NOMO-1 (cell line): ENCODE results near the gene OPTC.
"Not testable (repeated sequence)": the region's sequence is repeated elsewhere in the genome, so short reads cannot be mapped to it uniquely, and the experiment has no call there.

ENCODE experiments used
- DNase-seq, 2 experiments: peaks; one replicate each; lab custom pipeline; 2025; ENCODE audit not compliant: unreplicated experiment in 2 of 2; lab: John Stamatoyannopoulos, UW

The OPTC gene

GRCh38 chr1:203493901-203494300, at the start of gene OPTC:
Gene OPTC, plus strand, starts transcription at chr1:203494153. Its CDS starts 1,853 bp downstream, at chr1:203496006.
- no peak for DNase-seq

DNA sequence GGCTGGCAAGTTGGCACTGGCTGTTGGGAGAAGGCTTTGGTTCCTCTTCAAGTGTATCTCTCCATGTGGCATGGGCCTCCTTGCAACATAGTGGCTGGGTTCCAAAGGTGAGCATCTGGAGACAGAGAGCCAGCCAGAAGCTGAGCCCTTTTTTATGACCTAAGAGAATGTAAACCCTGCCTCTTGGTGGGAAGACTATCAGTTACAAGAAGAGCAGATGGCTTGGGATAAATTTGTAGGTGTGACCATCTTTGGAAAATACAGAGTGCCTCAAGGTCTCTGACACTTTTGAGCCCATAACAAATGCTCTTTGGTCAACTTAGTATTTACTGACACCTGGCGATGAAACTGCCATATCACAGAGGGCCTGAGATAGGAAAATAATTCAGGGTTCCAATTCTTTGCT, 49.8 kb upstream of the OPTC start:
- no peak for DNase-seq

DNA sequence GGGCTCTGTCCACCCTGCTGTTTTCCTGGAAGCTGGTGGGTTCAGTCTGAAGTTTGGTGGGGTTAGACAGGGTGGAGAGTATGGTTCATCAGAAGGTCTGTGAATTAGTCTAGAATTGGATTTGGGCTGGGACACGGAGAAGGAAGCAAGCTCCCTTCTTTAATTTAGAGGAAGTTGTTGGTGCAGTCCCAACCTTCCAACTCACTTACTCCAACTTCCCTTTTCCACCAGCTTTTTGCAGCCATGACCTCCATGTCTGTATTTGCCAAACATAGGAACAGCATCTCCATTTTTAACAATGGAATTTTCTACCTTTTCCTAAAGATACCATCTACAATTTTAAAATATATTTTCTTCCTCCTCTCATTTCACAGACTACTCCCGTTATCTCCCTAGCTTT, 46.8 kb upstream of the OPTC start:
- DNase-seq: peak; percentile 8 to 13

- DNase-seq: not testable (repeated sequence)
These were observed 46.4 kb upstream of the OPTC start for GRCh38 chr1:203447598-203447997.

DNA sequence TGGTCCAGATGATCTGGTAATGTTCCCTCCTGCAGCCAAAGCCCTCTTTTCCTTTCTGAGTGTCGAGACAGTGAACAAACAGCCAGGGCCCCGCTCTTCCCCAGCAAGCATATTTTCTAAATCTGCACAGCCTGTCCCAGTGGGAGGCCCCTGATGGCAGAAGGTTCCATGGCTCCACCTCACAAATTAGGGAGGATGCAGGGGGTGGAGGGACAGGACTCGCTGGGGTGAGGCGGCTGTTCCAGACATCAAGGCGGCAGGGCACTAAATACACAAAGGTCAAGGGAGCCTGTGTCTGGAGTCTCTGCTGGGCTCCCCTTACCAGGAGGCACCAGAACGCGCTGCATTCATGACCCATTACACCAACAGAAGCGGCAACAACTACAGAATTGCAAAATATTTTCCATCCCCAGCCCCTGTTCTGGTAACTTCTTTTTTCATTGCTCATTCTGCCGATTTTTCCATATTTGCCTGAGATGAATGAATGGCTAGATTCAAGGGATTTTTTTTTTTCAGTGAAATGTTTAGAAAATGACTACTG, 45.4 kb upstream of the OPTC start:
- no peak for DNase-seq

DNA sequence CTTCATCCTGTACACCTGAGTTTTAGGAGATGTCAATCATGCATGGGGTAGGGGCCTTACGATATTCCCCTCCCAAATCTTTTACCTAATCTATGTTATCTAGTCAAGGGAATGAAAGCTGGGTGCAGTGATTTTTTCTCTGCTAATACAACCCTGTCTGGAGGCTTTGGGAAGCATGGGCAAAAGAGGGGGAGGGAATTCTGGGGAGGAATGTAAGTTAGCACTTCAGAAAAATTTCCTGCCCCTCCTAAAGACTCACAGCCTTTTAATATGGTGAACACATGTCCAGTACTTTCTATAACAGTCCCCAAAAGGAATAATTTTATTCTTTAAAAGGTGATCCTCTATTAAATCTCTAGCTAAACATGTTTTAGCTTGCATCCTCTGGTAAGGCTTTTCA, 44.0 kb upstream of the OPTC start:
- no peak for DNase-seq

- no peak for DNase-seq
These were observed 43.3 kb upstream of the OPTC start for GRCh38 chr1:203450479-203451149.

GRCh38 chr1:203451836-203452784, 41.8 kb upstream of the OPTC start:
- no peak for DNase-seq

DNA sequence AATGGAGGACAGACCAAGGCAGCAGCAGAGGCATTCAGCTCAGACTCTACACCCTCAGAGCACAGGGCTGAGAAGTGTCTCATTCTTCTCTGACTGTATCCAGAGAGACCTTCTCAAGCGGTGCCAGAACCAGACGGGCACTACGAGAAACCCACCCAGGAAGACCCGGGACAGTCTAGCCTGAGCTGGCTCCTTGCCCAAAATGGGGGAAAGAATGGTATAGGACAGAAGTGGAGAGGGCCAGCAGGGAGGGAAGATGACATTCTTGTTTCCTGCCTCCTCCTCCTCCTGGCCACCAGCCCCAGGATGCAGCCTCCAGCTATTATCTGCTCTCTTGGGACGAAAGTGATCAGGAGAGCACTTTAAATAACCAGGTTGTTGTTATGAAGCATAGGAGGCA, 40.9 kb upstream of the OPTC start:
- DNase-seq: no peak

DNA sequence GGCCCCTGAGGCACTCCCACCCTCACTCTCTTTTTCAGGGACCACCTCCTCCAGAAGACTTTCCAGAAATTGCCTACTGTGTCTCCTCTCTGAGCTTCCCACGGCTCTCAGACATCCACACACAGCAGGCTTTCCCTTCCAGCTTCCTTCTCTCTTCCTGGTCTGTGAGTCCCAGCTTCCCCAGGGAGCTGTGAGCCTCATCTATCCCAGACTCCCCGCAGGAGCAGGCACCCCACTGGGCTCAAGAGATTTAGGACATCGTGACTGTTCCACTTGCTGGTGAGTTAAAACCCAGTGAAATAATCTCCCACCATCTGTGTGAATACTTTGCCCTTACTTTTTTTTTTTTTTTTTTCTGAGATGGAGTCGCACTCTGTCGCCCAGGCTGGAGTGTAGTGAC, 40.3 kb upstream of the OPTC start:
- no peak for DNase-seq

GRCh38 chr1:203454986-203455471, 38.9 kb upstream of the OPTC start:
- no peak for DNase-seq

GRCh38 chr1:203455706-203456105, 38.2 kb upstream of the OPTC start:
- no peak for DNase-seq

DNA sequence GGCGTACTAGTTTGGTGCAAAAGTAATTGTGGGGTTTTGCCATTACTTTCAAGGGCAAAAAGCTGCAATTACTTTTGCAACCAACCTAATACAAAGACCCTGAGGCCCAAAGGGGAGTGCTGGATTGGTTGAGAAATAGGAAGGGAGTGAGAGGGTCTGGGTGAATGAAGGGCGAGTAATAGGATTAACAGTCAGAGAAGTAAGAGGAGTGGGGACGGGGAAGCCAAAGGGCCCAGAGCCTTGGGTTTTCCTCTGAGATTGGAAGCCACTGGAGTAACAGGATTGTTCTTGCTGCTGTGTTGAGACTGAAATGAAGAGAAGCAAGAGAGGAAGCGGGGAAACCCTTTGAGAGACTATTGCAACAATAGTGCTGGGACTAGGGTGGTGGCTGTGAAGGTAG, 37.4 kb upstream of the OPTC start:
- DNase-seq: no peak

GRCh38 chr1:203458078-203458477, 35.9 kb upstream of the OPTC start:
- no peak for DNase-seq

DNA sequence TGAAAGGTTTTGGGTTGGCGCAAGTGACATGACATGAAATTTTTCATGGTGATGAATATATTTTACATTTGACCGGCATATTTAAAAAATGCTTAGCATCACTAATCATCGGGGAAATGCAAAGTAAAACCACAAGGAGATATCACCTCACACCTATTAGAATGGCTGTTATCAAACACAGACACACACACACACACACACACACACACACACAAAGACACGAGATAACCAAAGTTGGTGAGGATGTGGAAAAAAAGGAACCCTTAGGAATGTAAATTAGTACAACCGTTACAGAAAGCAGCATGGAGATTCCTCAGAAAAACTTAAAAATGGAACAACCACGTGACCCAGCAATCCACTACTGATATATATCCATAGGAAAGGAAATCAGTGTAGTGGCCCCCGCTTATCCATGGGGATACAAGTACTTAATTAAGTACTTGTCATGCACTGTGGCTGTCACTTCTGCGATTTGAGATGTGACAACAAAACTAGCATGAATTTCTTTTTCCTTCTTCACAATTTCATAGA, 34.2 kb upstream of the OPTC start:
- no peak for DNase-seq

DNA sequence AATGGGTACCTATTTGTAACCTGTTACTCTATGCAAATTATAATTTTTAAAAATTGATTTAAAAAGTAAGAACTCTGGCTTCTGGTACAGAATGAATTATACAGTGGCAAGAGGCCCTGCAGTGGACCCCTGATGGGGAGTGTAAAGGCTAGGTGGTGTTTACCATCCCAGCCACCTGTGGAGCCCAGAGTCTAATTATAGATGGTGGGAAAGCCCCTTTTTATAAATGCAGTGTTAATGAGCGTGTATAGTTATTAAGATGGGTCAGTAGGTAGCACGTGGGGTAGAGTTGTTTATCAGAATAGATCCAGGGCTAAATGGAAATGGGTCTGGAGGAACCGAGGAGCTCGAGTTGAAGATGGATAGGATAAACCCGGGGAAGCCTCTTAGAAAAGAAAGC, 32.2 kb upstream of the OPTC start:
- no peak for DNase-seq

DNA sequence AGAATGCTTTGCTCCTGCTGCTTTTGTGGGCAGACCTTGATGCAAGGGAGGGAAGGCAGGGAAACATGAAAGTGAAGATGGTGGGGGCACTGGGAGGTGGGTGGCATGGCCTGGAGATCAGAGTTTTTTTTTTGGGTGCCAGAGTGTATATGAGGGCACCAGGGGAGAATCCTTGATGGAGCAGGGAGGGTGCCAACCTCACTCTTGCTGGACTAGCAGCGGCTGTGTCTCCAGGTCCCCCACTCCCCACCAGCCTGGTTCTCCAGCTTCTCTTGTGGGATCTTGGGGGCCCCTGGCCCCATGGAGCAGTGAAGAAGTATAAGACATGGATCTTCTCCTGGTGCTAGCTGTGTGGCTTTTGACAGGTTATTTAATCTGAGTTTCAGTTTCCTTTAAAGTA, 31.8 kb upstream of the OPTC start:
- DNase-seq: no peak

DNA sequence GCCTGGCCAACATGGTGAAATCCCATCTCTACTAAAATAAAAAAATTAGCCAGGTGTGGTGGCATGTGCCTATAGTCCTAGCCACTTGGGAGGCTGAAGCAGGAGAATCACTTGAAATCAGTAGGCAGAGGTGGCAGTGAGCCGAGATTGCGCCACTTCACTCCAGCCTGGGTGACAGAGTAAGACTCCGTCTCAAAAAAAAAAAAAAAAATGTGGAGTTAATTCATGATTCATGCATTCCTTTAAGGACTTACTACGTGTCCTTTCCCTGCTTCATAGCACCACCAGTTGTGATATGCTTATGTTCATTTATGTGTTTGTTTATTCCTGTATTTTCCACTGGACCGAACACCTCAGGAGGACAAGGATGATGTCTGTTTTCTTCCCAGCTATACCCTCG, 31.1 kb upstream of the OPTC start:
- DNase-seq: no peak

GRCh38 chr1:203463469-203464062, 30.4 kb upstream of the OPTC start:
- DNase-seq: no peak

DNA sequence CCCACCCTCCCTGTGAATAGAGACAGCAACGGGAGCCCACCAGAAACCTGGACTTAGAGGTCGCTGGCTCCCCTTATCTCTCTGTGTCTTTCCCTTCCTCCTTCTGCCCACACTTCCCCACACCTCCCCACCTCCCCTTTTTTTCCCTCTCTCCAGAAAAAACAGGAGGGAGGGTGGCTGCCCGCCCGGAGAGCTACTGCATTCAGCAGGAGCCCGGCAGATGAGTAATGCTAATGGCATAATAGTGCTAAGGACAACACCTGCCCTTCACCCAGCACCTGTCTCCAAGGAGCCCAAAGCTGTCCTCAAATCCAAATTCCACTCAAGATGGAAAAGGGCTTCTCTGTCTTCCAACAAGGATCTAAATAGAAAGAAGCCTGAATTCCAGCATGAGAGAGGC, 29.7 kb upstream of the OPTC start:
- no peak for DNase-seq

- no peak for DNase-seq
These were observed 29.2 kb upstream of the OPTC start for GRCh38 chr1:203464743-203465142.
